GM23248 (cell line): ENCODE data around the gene EXOC7.

ENCODE experiments used
- EZH2 ChIP-seq: fragments of 200-600 bp; sonication (generic); IDR thresholded peaks from 2 replicates; pipeline ENCODE4 v1.6.1; 2018; ENCODE audit warnings: antibody characterized with exemption, mild to moderate bottlenecking; ENCODE audit not compliant: insufficient read depth, poor library complexity, severe bottlenecking
- EZH2phosphoT487 ChIP-seq: fragments of 200-600 bp; sonication (generic); IDR thresholded peaks from 2 replicates; pipeline ENCODE4 v1.6.1; 2018; ENCODE audit warnings: antibody characterized with exemption, moderate library complexity, mild to moderate bottlenecking, low read depth; ENCODE audit not compliant: insufficient read depth

GRCh38 chr17:76140661-76141211 is 37.1 kb upstream of the EXOC7 start:
- TF ChIP-seq EZH2phosphoT487 (0 out of 2 replicates have a peak, but pooled peaks have one; percentile 44), EZH2 (peak; percentile 94)
